Transverse colon (tissue), 4 donors: ENCODE measurements around the gene KNCN.

Experiments used
- CTCF ChIP-seq, 5 experiments: fragments of 200-600 bp in 3 of 5; fragments of 450-650 bp in 2 of 5; sonication (generic) in 3 of 5; IDR thresholded peaks; 1 replicate in 2 of 5; 2 replicates in 3 of 5; pipeline ENCODE4 v1.5.1; 2016 to 2017; ENCODE audit warnings: antibody characterized with exemption in 5 of 5, inconsistent platforms in 3 of 5, mild to moderate bottlenecking in 2 of 5, moderate library complexity in 1 of 5
- POLR2A ChIP-seq: fragments of 450-650 bp; IDR thresholded peaks from one replicate; pipeline ENCODE4 v1.6.1; 2016; ENCODE audit warnings: antibody characterized with exemption, mild to moderate bottlenecking, moderate library complexity
- POLR2AphosphoS5 ChIP-seq, 3 donors: sonication (generic); formaldehyde crosslinking; IDR thresholded peaks; one replicate each; pipeline ENCODE4 v1.6.1; 2016; ENCODE audit warnings: antibody characterized with exemption in 3 of 3

GRCh38 chr1:46545784-46546183 is 5.7 kb downstream of the KNCN start:
- TF ChIP-seq CTCF (IDR thresholded peaks at IDR 0.05) (no peak), POLR2A (no peak), POLR2AphosphoS5 (IDR thresholded peaks at IDR 0.05) (no peak)
